ENCODE data around the gene COX7A2L. TPM values are rescaled to one million over a fixed set of nuclear protein-coding genes. Genes with fewer than 3 reads are reported as not detected.

Gene COX7A2L
- total RNA-seq, 3 donors from 2014 or later (not counting 1 experiment from before 2014, with no cell fraction given) = 45.8 to 59.1 (median 58.1) TPM

DNA sequence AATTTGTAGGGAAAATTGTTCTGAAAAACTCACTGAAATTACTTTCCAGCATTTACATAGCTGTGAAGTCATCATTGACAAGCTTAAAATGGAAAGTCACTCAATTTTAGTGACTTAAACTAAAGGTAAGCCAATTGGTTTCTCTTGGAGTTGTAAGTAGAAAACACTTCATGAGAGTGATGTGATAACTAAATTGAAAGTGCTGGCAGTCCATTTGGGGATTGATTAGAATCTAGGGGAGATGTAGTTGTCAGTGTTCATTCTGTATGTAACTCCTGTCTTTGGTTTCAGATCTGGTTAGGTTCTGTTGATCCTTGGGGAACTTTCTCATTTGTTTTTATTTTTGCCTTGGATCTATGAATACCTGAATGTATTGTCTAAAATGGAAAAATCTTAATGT lies 53.8 kb downstream of the COX7A2L start:
- Mint-ChIP-seq H3K27ac (no peak overlapping the region), H3K4me1 (peaks cover 0 to 5% of the 10 kb centered on the region in 2 donors)
- intact Hi-C loops (cut with micrococcal nuclease) = no loop called here

DNA sequence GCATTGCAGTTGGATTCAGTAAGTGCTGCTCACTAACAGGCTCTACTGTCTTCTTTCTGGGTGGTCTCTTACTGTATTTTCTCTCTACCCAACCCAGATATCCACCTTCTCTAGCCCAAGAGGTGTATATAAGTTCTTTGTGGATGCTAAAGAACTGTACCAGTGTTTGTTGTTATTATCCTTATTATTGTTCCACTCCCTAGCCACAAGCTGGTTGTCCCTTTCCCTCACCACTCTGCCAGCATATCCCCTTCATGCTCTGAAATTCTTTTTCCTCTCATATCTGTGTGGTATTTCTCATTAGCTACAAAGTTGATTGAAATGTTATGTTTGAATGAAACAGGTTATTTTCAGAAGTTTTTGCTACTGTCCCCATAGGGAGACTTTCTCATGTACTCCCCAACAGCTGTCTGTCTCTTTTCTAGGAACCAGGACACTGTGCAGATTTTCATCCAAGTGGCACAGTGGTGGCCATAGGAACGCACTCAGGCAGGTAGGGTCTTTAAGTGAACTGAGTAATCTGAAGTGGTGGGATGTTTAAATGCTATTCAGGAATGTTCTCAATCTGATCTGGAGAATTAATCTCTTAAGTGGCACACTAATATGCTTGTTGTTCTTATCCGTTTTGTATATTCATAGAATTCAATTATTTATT lies 56.8 kb downstream of the COX7A2L start:
- WGBS (ENCODE audit: insufficient coverage) = 100% methylated on average over 2 of the region's 2 CpGs
- no peak overlapping the region for H3K4me3 ChIP-seq (ENCODE audit: low read length)
- no peak for TF ChIP-seq CTCF (IDR thresholded peaks at IDR 0.05)
- H3K27ac ChIP-seq (ENCODE audit: low read length) = no peak overlapping the region
- peaks cover 6% of the 10 kb centered on the region for H3K4me1 ChIP-seq (ENCODE audit: control insufficient read depth, insufficient read depth, low read length)
- H3K36me3 ChIP-seq (ENCODE audit: control insufficient read depth, insufficient read depth, low read length) = peaks cover 51% of the 10 kb centered on the region
- no peaks in the 10 kb centered on the region for H3K27me3 Mint-ChIP-seq (ENCODE audit: low read depth in 2 of 2)
- no peaks in the 10 kb centered on the region for H3K27me3 ChIP-seq (ENCODE audit: control insufficient read depth, insufficient read depth, low read length)
- H3K9me3 Mint-ChIP-seq = no peaks in the 10 kb centered on the region
- peaks cover 15% of the 10 kb centered on the region for H3K36me3 Mint-ChIP-seq
- DNase-seq (no peak), ATAC-seq (no peak)
- H3K4me3 Mint-ChIP-seq = no peak overlapping the region
- H3K27ac Mint-ChIP-seq = no peak overlapping the region
- H3K9me3 ChIP-seq (ENCODE audit: control insufficient read depth, insufficient read depth, low read length) = no peaks in the 10 kb centered on the region
- intact Hi-C loops (cut with micrococcal nuclease) = no loop called here
- peaks cover 6 to 13% of the 10 kb centered on the region in 2 donors for H3K4me1 Mint-ChIP-seq

More for the DNA sequence above, 53.8 kb downstream of the COX7A2L start:
- peaks cover 39% of the 10 kb centered on the region for H3K36me3 ChIP-seq (ENCODE audit: control insufficient read depth, insufficient read depth, low read length)
- no peak overlapping the region for H3K27ac ChIP-seq (ENCODE audit: low read length)
- Mint-ChIP-seq H3K27me3 (ENCODE audit: low read depth in 2 of 2) (no peaks in the 10 kb centered on the region), H3K4me3 (no peak overlapping the region), H3K9me3 (no peaks in the 10 kb centered on the region), H3K36me3 (peaks cover 15% of the 10 kb centered on the region)
- no peak for ATAC-seq
- DNase-seq = no peak
- H3K9me3 ChIP-seq (ENCODE audit: control insufficient read depth, insufficient read depth, low read length) = no peaks in the 10 kb centered on the region
- no peaks in the 10 kb centered on the region for H3K4me1 ChIP-seq (ENCODE audit: control insufficient read depth, insufficient read depth, low read length)
- no peak overlapping the region for H3K4me3 ChIP-seq (ENCODE audit: low read length)
- no peaks in the 10 kb centered on the region for H3K27me3 ChIP-seq (ENCODE audit: control insufficient read depth, insufficient read depth, low read length)
- no peak for TF ChIP-seq CTCF (IDR thresholded peaks at IDR 0.05)

- DNase-seq (no peak), ATAC-seq (no peak)
- peaks cover 51% of the 10 kb centered on the region for H3K36me3 ChIP-seq (ENCODE audit: control insufficient read depth, insufficient read depth, low read length)
- peaks cover 9% of the 10 kb centered on the region for H3K4me1 ChIP-seq (ENCODE audit: control insufficient read depth, insufficient read depth, low read length)
- Mint-ChIP-seq H3K27ac (no peak overlapping the region), H3K4me1 (peaks cover 14 to 21% of the 10 kb centered on the region in 2 donors), H3K9me3 (no peaks in the 10 kb centered on the region), H3K4me3 (no peak overlapping the region), H3K27me3 (ENCODE audit: low read depth in 2 of 2) (no peaks in the 10 kb centered on the region), H3K36me3 (peaks cover 15% of the 10 kb centered on the region)
- no peaks in the 10 kb centered on the region for H3K27me3 ChIP-seq (ENCODE audit: control insufficient read depth, insufficient read depth, low read length)
- WGBS (ENCODE audit: insufficient coverage) = 96% methylated on average over 3 of the region's 3 CpGs
- intact Hi-C loops (cut with micrococcal nuclease) = no loop called here
- H3K4me3 ChIP-seq (ENCODE audit: low read length) = no peak overlapping the region
- no peak overlapping the region for H3K27ac ChIP-seq (ENCODE audit: low read length)
- H3K9me3 ChIP-seq (ENCODE audit: control insufficient read depth, insufficient read depth, low read length) = no peaks in the 10 kb centered on the region
- no peak for TF ChIP-seq CTCF (IDR thresholded peaks at IDR 0.05)
Observed at GRCh38 chr2:42303252-42303651, 57.8 kb downstream of the COX7A2L start.

DNA sequence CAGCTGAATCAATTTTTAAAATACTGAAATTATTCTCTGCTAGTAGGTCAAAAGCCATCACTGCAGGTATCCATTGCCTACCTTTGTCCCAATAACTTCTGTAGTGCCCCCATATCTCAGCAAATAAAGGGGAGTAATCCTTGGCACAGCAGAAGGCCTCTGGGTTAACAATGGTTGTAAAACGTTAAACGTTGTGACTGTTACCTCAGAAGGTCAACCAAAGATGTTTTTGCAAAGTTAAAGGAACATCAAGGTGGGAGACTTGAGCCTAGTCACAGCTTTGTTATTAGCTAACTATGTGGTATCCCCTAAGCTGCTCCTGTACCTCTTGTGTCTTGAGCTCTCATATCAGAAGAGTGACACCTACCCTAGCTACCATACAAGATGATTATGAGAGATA lies 60.5 kb downstream of the COX7A2L start:
- peaks cover 9% of the 10 kb centered on the region for H3K4me1 ChIP-seq (ENCODE audit: control insufficient read depth, insufficient read depth, low read length)
- no peak overlapping the region for H3K27ac ChIP-seq (ENCODE audit: low read length)
- Mint-ChIP-seq H3K36me3 (peaks cover 15% of the 10 kb centered on the region), H3K4me3 (no peak overlapping the region), H3K9me3 (no peaks in the 10 kb centered on the region), H3K27me3 (ENCODE audit: low read depth in 2 of 2) (no peaks in the 10 kb centered on the region), H3K27ac (no peak overlapping the region), H3K4me1 (peaks cover 35 to 38% of the 10 kb centered on the region in 2 donors)
- H3K9me3 ChIP-seq (ENCODE audit: control insufficient read depth, insufficient read depth, low read length) = no peaks in the 10 kb centered on the region
- H3K27me3 ChIP-seq (ENCODE audit: control insufficient read depth, insufficient read depth, low read length) = no peaks in the 10 kb centered on the region
- intact Hi-C loops (cut with micrococcal nuclease) = no loop called here
- no peak for TF ChIP-seq CTCF (IDR thresholded peaks at IDR 0.05)
- no peak for ATAC-seq
- no peak overlapping the region for H3K4me3 ChIP-seq (ENCODE audit: low read length)
- peaks cover 52% of the 10 kb centered on the region for H3K36me3 ChIP-seq (ENCODE audit: control insufficient read depth, insufficient read depth, low read length)
- 95% methylated on average over 2 of the region's 2 CpGs for WGBS (ENCODE audit: insufficient coverage)
- DNase-seq = no peak
